Measurements from ENCODE around the gene CKAP2L. TPM values are rescaled to one million over a fixed set of nuclear protein-coding genes. Genes with fewer than 3 reads are reported as not detected.

CKAP2L gene, protein sequence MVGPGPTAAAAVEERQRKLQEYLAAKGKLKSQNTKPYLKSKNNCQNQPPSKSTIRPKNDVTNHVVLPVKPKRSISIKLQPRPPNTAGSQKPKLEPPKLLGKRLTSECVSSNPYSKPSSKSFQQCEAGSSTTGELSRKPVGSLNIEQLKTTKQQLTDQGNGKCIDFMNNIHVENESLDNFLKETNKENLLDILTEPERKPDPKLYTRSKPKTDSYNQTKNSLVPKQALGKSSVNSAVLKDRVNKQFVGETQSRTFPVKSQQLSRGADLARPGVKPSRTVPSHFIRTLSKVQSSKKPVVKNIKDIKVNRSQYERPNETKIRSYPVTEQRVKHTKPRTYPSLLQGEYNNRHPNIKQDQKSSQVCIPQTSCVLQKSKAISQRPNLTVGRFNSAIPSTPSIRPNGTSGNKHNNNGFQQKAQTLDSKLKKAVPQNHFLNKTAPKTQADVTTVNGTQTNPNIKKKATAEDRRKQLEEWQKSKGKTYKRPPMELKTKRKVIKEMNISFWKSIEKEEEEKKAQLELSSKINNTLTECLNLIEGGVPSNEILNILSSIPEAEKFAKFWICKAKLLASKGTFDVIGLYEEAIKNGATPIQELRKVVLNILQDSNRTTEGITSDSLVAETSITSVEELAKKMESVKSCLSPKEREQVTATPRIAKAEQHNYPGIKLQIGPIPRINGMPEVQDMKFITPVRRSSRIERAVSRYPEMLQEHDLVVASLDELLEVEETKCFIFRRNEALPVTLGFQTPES
- total RNA-seq, result 10 to 100 TPM in 1 of 4 donors, 1 to 10 TPM in 3; 4.3 to 14.4 (median 6.7) TPM

DNA sequence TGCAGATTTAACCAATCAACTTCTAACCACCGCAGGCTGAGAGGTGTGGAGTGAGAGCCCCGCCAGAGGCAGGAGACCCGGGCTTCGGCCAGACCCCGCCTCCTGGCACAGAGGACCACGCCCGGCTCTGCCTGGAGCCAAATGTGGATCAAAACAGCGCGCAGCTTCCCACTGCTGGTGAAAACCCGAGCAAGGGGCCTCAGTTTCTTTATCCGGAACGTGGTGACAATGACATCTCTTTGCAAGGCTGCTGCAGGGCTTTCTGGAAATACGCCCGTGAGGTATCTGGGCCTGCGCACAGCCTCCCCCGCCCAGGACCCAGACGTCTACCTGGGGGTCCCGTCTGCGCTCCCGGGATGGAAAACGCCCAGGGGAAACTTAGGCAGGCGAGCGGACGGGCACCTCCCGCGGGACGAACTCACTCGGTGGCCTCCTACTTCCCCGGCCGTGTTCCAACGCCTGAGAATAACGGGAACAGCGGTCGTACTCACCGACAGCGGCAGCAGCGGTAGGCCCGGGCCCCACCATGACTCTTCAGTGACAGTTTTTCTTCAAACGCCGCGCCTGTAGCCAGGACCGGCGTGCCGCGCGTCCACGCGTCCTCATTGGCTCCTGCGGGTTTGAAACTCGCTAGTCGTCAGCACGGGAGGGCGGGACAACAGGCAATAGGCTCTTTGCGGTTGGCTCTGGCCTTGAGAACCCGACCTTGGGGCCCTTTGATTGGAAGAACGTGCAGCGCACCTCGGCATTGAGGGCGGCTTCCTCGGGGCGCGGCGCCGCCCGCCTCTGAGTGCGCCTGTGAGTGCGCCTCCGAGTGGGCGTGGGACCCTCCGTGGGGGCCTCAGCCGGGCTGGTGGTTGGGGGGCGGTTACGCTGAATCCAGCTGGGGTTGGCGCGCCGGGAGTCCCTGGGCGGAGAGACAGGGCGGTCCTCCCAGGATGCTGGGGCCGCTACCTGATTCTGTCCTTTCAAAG is at the start of gene CKAP2L:
CKAP2L (minus strand) TSS at position 539 of the 974 bp plus-strand sequence; CDS start at position 528, 11 bp downstream.
- Histone ChIP-seq H3K4me1 (peaks cover 6 to 39% (median 12%) of the 10 kb centered on the region in 3 donors), H3K27ac (peak within 1 kb of the TSS; percentile 48 to 89 (median 80)), H3K9me3 (no peaks in the 10 kb centered on the region), H3K36me3 (no peaks in the 10 kb centered on the region), H3K27me3 (no peaks in the 10 kb centered on the region), H3K4me3 (peak within 1 kb of the TSS; percentile 55 to 91 (median 81))
- intact Hi-C loops (cut with DNase I), result no loop called here
- TF ChIP-seq CTCF (IDR thresholded peaks at IDR 0.05), result no peak
- TF ChIP-seq POLR2A (IDR thresholded peaks at IDR 0.05), result peak in 3 of 4 donors; percentile 22 to 73 (median 32)
- peak; percentile 80 for DNase-seq
- 0% methylated on average over 10 to 20 of the region's 79 CpGs for WGBS, 2 donors

- no peaks in the 10 kb centered on the region for H3K27me3 ChIP-seq
- intact Hi-C loops (cut with DNase I), result no loop called here
- H3K4me3 ChIP-seq, result no peak overlapping the region
- WGBS, 2 donors, result 83 to 88% methylated on average over 10 of the region's 10 CpGs
- peaks cover 7 to 40% (median 30%) of the 10 kb centered on the region in 3 donors for H3K4me1 ChIP-seq
- H3K36me3 ChIP-seq, result no peaks in the 10 kb centered on the region
- peak overlapping the region in 2 of 4 donors; percentile 65 to 73 for H3K27ac ChIP-seq
- no peak for TF ChIP-seq POLR2A (IDR thresholded peaks at IDR 0.05)
- TF ChIP-seq CTCF (IDR thresholded peaks at IDR 0.05), result no peak
- no peak for DNase-seq
- no peaks in the 10 kb centered on the region for H3K9me3 ChIP-seq
These were observed 49.0 kb upstream of the CKAP2L start for GRCh38 chr2:112813280-112813966.

- peak overlapping the region; percentile 63 to 73 (median 65) for H3K27ac ChIP-seq
- 30% methylated on average over 12 to 14 of the region's 14 CpGs for WGBS, 2 donors
These were observed 48.2 kb upstream of the CKAP2L start for GRCh38 chr2:112812318-112813267.

More at GRCh38 chr2:112812318-112813267, 48.2 kb upstream of the CKAP2L start:
- Histone ChIP-seq H3K36me3 (no peaks in the 10 kb centered on the region), H3K9me3 (peaks cover 0 to 1% (median 0%) of the 10 kb centered on the region in 3 donors), H3K27me3 (no peaks in the 10 kb centered on the region), H3K4me3 (no peak overlapping the region), H3K4me1 (peaks cover 7 to 40% (median 30%) of the 10 kb centered on the region in 3 donors)
- intact Hi-C loops (cut with DNase I), result no loop called here
- TF ChIP-seq CTCF (IDR thresholded peaks at IDR 0.05) (no peak), POLR2A (IDR thresholded peaks at IDR 0.05) (no peak)
- no peak for DNase-seq
